H1 (cell line): ENCODE measurements around the gene BCL2L11. TPM values are rescaled to one million over a fixed set of nuclear protein-coding genes. Genes with fewer than 3 reads are reported as not detected.

ENCODE experiments used
- CTCF ChIA-PET: fragments of 300-600 bp; sonication (Branson Sonifier 250); formaldehyde crosslinking; loops from one replicate; lab custom pipeline; 2021; ENCODE audit not compliant: partially characterized antibody; lab: Charles Lee
- POLR2A ChIA-PET: fragments of 300-600 bp; sonication (Branson Sonifier 250); formaldehyde crosslinking; loops from one replicate; lab custom pipeline; 2021; ENCODE audit warnings: inconsistent platforms; ENCODE audit not compliant: partially characterized antibody; lab: Charles Lee
- DNase-seq, 2 experiments: peaks; one replicate each; pipeline versions ENCODE4 v3.0.0 to v3.0.0-alpha.2; 2010 to 2022; ENCODE audit warnings: low spot score in 2 of 2, low read depth in 1 of 2, mixed read lengths in 1 of 2
- FAIRE-seq: peaks from 2 replicates; lab custom pipeline; 2011; peaks lifted over from hg19 to GRCh38; lab: Jason Lieb, UNC
- H2AFZ ChIP-seq: 2 replicates; pipeline ENCODE4 v1.8.1; 2012; ENCODE audit warnings: low read length, inconsistent platforms
- H2AK5ac ChIP-seq: 2 replicates; pipeline ENCODE4 v1.6.1; 2013; ENCODE audit warnings: low read depth, low read length
- H2BK120ac ChIP-seq: replicated peaks from 2 replicates; pipeline ENCODE3; 2013; ENCODE audit warnings: low read depth, low read length, inconsistent platforms
- H2BK12ac ChIP-seq: 2 replicates; pipeline ENCODE4 v1.6.1; 2013; ENCODE audit warnings: low read depth, low read length
- H2BK15ac ChIP-seq: 2 replicates; pipeline ENCODE4 v1.6.1; 2013; ENCODE audit warnings: low read length
- H2BK20ac ChIP-seq: 2 replicates; pipeline ENCODE4 v1.6.1; 2013; ENCODE audit warnings: low read length
- H2BK5ac ChIP-seq: 2 replicates; pipeline ENCODE4 v1.6.1; 2013; ENCODE audit warnings: low read depth, low read length
- H3K14ac ChIP-seq: 2 replicates; pipeline ENCODE4 v1.6.1; 2013; ENCODE audit warnings: inconsistent platforms; ENCODE audit not compliant: insufficient read length
- H3K18ac ChIP-seq: 2 replicates; pipeline ENCODE4 v1.6.1; 2013; ENCODE audit warnings: low read length; ENCODE audit errors: extremely low read depth
- H3K23ac ChIP-seq: 2 replicates; pipeline ENCODE4 v1.6.1; 2013; ENCODE audit warnings: inconsistent platforms; ENCODE audit not compliant: insufficient read length
- H3K23me2 ChIP-seq: 2 replicates; pipeline ENCODE4 v1.6.1; 2013; ENCODE audit warnings: low read depth, low read length
- H3K27ac ChIP-seq: 2 replicates; pipeline ENCODE4 v1.6.1; 2011; ENCODE audit warnings: low read depth, low read length, inconsistent platforms
- H3K27me3 ChIP-seq, 4 experiments: replicated peaks in 1 of 4; 1 replicate in 1 of 4; 2 replicates in 3 of 4; pipeline versions ENCODE4 v1.6.1 to v1.8.1; 2011 to 2013; ENCODE audit warnings: low read length in 3 of 4, mild to moderate bottlenecking in 3 of 4, inconsistent platforms in 2 of 4, mixed read lengths in 2 of 4, moderate library complexity in 1 of 4; ENCODE audit not compliant: control insufficient read depth in 3 of 4, insufficient read depth in 3 of 4; ENCODE audit errors: extremely low read depth in 1 of 4
- H3K36me3 ChIP-seq, 4 experiments: 2 replicates each; pipeline versions ENCODE4 v1.6.1 to v1.8.1; 2011 to 2013; ENCODE audit warnings: mild to moderate bottlenecking in 4 of 4, low read length in 3 of 4, moderate library complexity in 2 of 4, control low read depth in 1 of 4, inconsistent platforms in 1 of 4; ENCODE audit not compliant: insufficient read depth in 4 of 4, control insufficient read depth in 2 of 4
- H3K4ac ChIP-seq: replicated peaks from 2 replicates; pipeline ENCODE3; 2013; ENCODE audit warnings: low read length, low read depth, mixed read lengths, inconsistent platforms; ENCODE audit not compliant: insufficient read length
- H3K4me1 ChIP-seq, 4 experiments: replicated peaks in 1 of 4; 1 replicate in 1 of 4; 2 replicates in 3 of 4; pipeline versions ENCODE4 v1.6.1 to v1.8.1; 2011 to 2013; ENCODE audit warnings: low read length in 3 of 4, inconsistent platforms in 2 of 4, mixed read lengths in 1 of 4; ENCODE audit not compliant: insufficient read depth in 4 of 4, control insufficient read depth in 3 of 4
- H3K4me2 ChIP-seq, 2 experiments: 2 replicates each; pipeline versions ENCODE4 v1.6.1 to v1.8.1; 2011 to 2013; ENCODE audit warnings: low read depth in 2 of 2, low read length in 2 of 2, control low read depth in 1 of 2, inconsistent platforms in 1 of 2, mild to moderate bottlenecking in 1 of 2; ENCODE audit not compliant: insufficient read depth in 1 of 2
- H3K4me3 ChIP-seq, 4 experiments: fragments of 200-600, 300-600 bp in 1 of 4; sonication (generic), shearing (Covaris generic), sonication (Bioruptor Twin) in 1 of 4; 2 replicates each; pipeline versions ENCODE4 v1.5.1 to v1.8.1; 2011 to 2016; ENCODE audit warnings: low read length in 4 of 4, low read depth in 3 of 4, control low read depth in 2 of 4, inconsistent platforms in 2 of 4, mild to moderate bottlenecking in 2 of 4, mixed read lengths in 1 of 4, moderate library complexity in 1 of 4; ENCODE audit not compliant: insufficient read depth in 2 of 4; ENCODE audit errors: extremely low read depth in 1 of 4
- H3K56ac ChIP-seq: replicated peaks from 2 replicates; pipeline ENCODE3; 2013; ENCODE audit warnings: low read depth, mild to moderate bottlenecking, mixed read lengths, low read length, inconsistent platforms; ENCODE audit not compliant: insufficient read length
- H3K79me1 ChIP-seq: 2 replicates; pipeline ENCODE4 v1.6.1; 2013; ENCODE audit warnings: low read depth, low read length, control low read depth
- H3K79me2 ChIP-seq, 2 experiments: 2 replicates each; pipeline versions ENCODE4 v1.6.1 to v1.8.1; 2012 to 2013; ENCODE audit warnings: low read length in 2 of 2, mild to moderate bottlenecking in 2 of 2, inconsistent platforms in 1 of 2; ENCODE audit not compliant: insufficient read depth in 2 of 2, control insufficient read depth in 1 of 2
- H3K9ac ChIP-seq, 4 experiments: replicated peaks in 1 of 4; 1 replicate in 1 of 4; 2 replicates in 3 of 4; pipeline versions ENCODE4 v1.6.1 to v1.8.1; 2011 to 2013; ENCODE audit warnings: low read depth in 3 of 4, low read length in 3 of 4, control low read depth in 2 of 4, mild to moderate bottlenecking in 2 of 4, moderate library complexity in 2 of 4, inconsistent platforms in 1 of 4; ENCODE audit errors: extremely low read depth in 1 of 4
- H3K9me3 ChIP-seq, 2 experiments: 2 replicates each; pipeline versions ENCODE4 v1.6.1 to v1.8.1; 2012 to 2013; ENCODE audit warnings: mild to moderate bottlenecking in 2 of 2, moderate library complexity in 2 of 2, control low read depth in 1 of 2, inconsistent platforms in 1 of 2, low read depth in 1 of 2, low read length in 1 of 2, mixed read lengths in 1 of 2; ENCODE audit not compliant: insufficient read depth in 2 of 2
- H4K20me1 ChIP-seq, 2 experiments: replicated peaks in 1 of 2; 2 replicates each; pipeline versions ENCODE3 to v1.8.1; 2011 to 2013; ENCODE audit warnings: inconsistent platforms in 2 of 2, low read length in 2 of 2, mild to moderate bottlenecking in 1 of 2; ENCODE audit not compliant: insufficient read depth in 2 of 2, control insufficient read depth in 1 of 2
- H4K5ac ChIP-seq: 2 replicates; pipeline ENCODE4 v1.6.1; 2013; ENCODE audit warnings: low read length, low read depth, mixed read lengths, inconsistent platforms; ENCODE audit not compliant: insufficient read length
- H4K8ac ChIP-seq: 2 replicates; pipeline ENCODE4 v1.8.0; 2013; ENCODE audit warnings: mild to moderate bottlenecking, moderate library complexity, low read length, inconsistent platforms; ENCODE audit not compliant: insufficient read depth; ENCODE audit errors: extremely low read depth
- H4K91ac ChIP-seq: replicated peaks from 2 replicates; pipeline ENCODE3; 2013; ENCODE audit warnings: low read length, mixed read lengths, inconsistent platforms; ENCODE audit not compliant: insufficient read length
- GTF2F1 ChIP-seq: IDR thresholded peaks from 2 replicates; pipeline ENCODE4 v1.6.1; 2012; ENCODE audit warnings: low read depth, low read length, improper control_type of control experiment, borderline replicate concordance
- SIN3A ChIP-seq, 2 experiments: IDR thresholded peaks in 1 of 2; conservative IDR thresholded peaks in 1 of 2; 2 replicates each; pipeline ENCODE4 v1.6.1; 2011 to 2012; ENCODE audit warnings: low read length in 2 of 2, improper control_type of control experiment in 1 of 2, low read depth in 1 of 2, mild to moderate bottlenecking in 1 of 2
- TBP ChIP-seq: IDR thresholded peaks from 2 replicates; pipeline ENCODE4 v1.6.1; 2011; ENCODE audit warnings: low read depth, low read length, improper control_type of control experiment
- whole genome bisulfite sequencing, 2 experiments: shearing (Covaris generic) in 1 of 2; methylation state at CpG; one replicate each; pipeline versions ENCODE4 v1.1.6 to v1.1.7; 2013 to 2015; ENCODE audit warnings: low lambda C conversion rate in 2 of 2, mixed read lengths in 2 of 2, inconsistent platforms in 1 of 2, low coverage in 1 of 2, missing lambda C conversion rate in 1 of 2; ENCODE audit not compliant: insufficient replicate concordance in 2 of 2, insufficient coverage in 1 of 2, insufficient read length in 1 of 2; ENCODE audit errors: extremely low coverage in 1 of 2, missing lambda C conversion rate in 1 of 2; 5-methylcytosine and 5-hydroxymethylcytosine counted together
- polyA plus RNA-seq, 7 experiments: library from polyadenylated mRNA; depleted of rRNA in 3 of 7; stranded (reverse) in 5 of 7; unstranded in 2 of 7; fragments of >200 nt in 5 of 7; fragments of 200-250 nt in 2 of 7; gene quantifications; 1 replicate in 5 of 7; 2 replicates in 1 of 7; 4 replicates in 1 of 7; pipeline versions ENCODE4 v1.2.1 to v1.2.3, GENCODE V29; 2011 to 2013; ENCODE audit warnings: missing spikeins in 2 of 7, mixed read lengths in 2 of 7
- total RNA-seq: library from RNA; stranded (reverse); fragmentation: NEBNext Ultra II Directional; extraction: Animal tissue kit (Norgen Biotek cat#: 25700); gene quantifications from 2 replicates; pipeline ENCODE4 v1.2.1, GENCODE V29; 2021

Gene BCL2L11
- total and polyA plus RNA-seq, 2 of the 8 experiments (the other 6 are each of a cell fraction or from before 2014, with no cell fraction given): 7.5 to 22.9 TPM

GRCh38 chr2:111099402-111099801, 21.3 kb upstream of the BCL2L11 start:
- WGBS, 2 experiments: 100% methylated on average over 3 of the region's 3 CpGs; no CpG with 5 or more reads in 1 of the 2 experiments
- no peaks in the 10 kb centered on the region for H3K4me1 ChIP-seq
- H4K91ac ChIP-seq: no peak overlapping the region
- H2BK120ac ChIP-seq: no peak overlapping the region
- no peak overlapping the region for H3K4me3 ChIP-seq
- H3K36me3 ChIP-seq: no peaks in the 10 kb centered on the region
- no peak overlapping the region for H2BK12ac ChIP-seq
- no peak overlapping the region for H2AK5ac ChIP-seq
- no peaks in the 10 kb centered on the region for H4K20me1 ChIP-seq
- no peaks in the 10 kb centered on the region for H3K79me1 ChIP-seq
- H3K23me2 ChIP-seq: no peaks in the 10 kb centered on the region
- H3K27me3 ChIP-seq: no peaks in the 10 kb centered on the region
- CTCF ChIA-PET: interaction anchor here (1.1 to 1.3 kb wide), 3 partner anchors 15 to 280 kb away, joined by 4 to 5 read pairs (median 4); no protein-coding TSS in a partner anchor
- no peak overlapping the region for H2BK20ac ChIP-seq
- H2BK5ac ChIP-seq: no peak overlapping the region
- H3K14ac ChIP-seq: no peak overlapping the region
- no peak overlapping the region for H4K5ac ChIP-seq
- H3K9me3 ChIP-seq: no peaks in the 10 kb centered on the region
- no peak overlapping the region for H4K8ac ChIP-seq
- no peak for DNase-seq
- H2BK15ac ChIP-seq: no peak overlapping the region
- H3K79me2 ChIP-seq: no peaks in the 10 kb centered on the region
- no peak overlapping the region for H3K18ac ChIP-seq
- H3K9ac ChIP-seq: no peak overlapping the region; a peak in 1 of 7 replicates
- H3K4me2 ChIP-seq: no peak overlapping the region
- H3K56ac ChIP-seq: no peak overlapping the region
- FAIRE-seq: no peak
- H3K27ac ChIP-seq: no peak overlapping the region
- POLR2A ChIA-PET: no interaction called here
- no peak overlapping the region for H2AFZ ChIP-seq
- no peak for TF ChIP-seq SIN3A (conservative IDR thresholded peaks at IDR 0.05 in 1 of 2, IDR thresholded peaks at IDR 0.05 in 1 of 2; ENCODE audit: low read depth in 1 of 2, low read length in 2 of 2)
- no peak for TF ChIP-seq TBP
- TF ChIP-seq GTF2F1: no peak
- H3K4ac ChIP-seq: no peak overlapping the region
- no peak overlapping the region for H3K23ac ChIP-seq
